OCI-LY7 (cell line): ENCODE data around the gene AFF3. TPM values are rescaled to one million over a fixed set of nuclear protein-coding genes. Genes with fewer than 3 reads are reported as not detected.

Source experiments
- BruUV-seq: library from RNA; stranded (reverse); fragments of 400-500 nt; replicated peaks from 2 replicates; lab custom pipeline; 2021; lab: Mats Ljungman, UMichigan
- CTCF ChIA-PET: fragments of 300-600 bp; sonication (Branson Sonifier 250); formaldehyde crosslinking; loops from one replicate; lab custom pipeline; 2022; ENCODE audit warnings: antibody characterized with exemption; ENCODE audit not compliant: unreplicated experiment; lab: Charles Lee
- POLR2A ChIA-PET: fragments of 300-600 bp; sonication (Branson Sonifier 250); formaldehyde crosslinking; loops from one replicate; lab custom pipeline; 2022; ENCODE audit warnings: antibody characterized with exemption; lab: Charles Lee
- DNase-seq: peaks from one replicate; pipeline ENCODE4 v3.0.0-alpha.2; 2015; ENCODE audit warnings: low spot score
- H2AFZ ChIP-seq: fragments of 200-600 bp; sonication (generic), shearing (Covaris generic); 2 replicates; pipeline ENCODE4 v1.6.1; 2014; ENCODE audit warnings: mild to moderate bottlenecking, antibody characterized with exemption, low read length, moderate library complexity
- H3K27ac ChIP-seq: fragments of 200-600 bp; sonication (generic); 2 replicates; pipeline ENCODE4 v1.5.1; 2014; ENCODE audit warnings: mixed run types, low read depth, mild to moderate bottlenecking, moderate library complexity, low read length, inconsistent platforms; ENCODE audit not compliant: poor library complexity, severe bottlenecking
- H3K36me3 ChIP-seq: fragments of 200-600 bp; sonication (generic); 2 replicates; pipeline ENCODE4 v1.6.1; 2014; ENCODE audit warnings: mild to moderate bottlenecking, antibody characterized with exemption, low read length, moderate library complexity, mixed read lengths; ENCODE audit not compliant: insufficient read depth
- H3K4me1 ChIP-seq: fragments of 200-600 bp; sonication (generic); 2 replicates; pipeline ENCODE4 v1.5.1; 2014; ENCODE audit warnings: mild to moderate bottlenecking, low read length; ENCODE audit not compliant: insufficient read depth, poor library complexity, severe bottlenecking
- H3K4me2 ChIP-seq: fragments of 200-600 bp; sonication (generic); 2 replicates; pipeline ENCODE4 v1.6.1; 2014; ENCODE audit warnings: mild to moderate bottlenecking, low read length
- H3K4me3 ChIP-seq: fragments of 200-600 bp; sonication (generic); 2 replicates; pipeline ENCODE4 v1.5.1; 2014; ENCODE audit warnings: mild to moderate bottlenecking, low read depth, low read length; ENCODE audit not compliant: poor library complexity, severe bottlenecking
- H3K79me2 ChIP-seq: fragments of 200-600 bp; sonication (generic); 2 replicates; pipeline ENCODE4 v1.6.1; 2016; ENCODE audit warnings: low read depth, mild to moderate bottlenecking, low read length, moderate library complexity, mixed read lengths; ENCODE audit not compliant: insufficient read depth
- H3K9me2 ChIP-seq: fragments of 200-600 bp; sonication (generic); 2 replicates; pipeline ENCODE4 v1.6.1; 2016; ENCODE audit warnings: mild to moderate bottlenecking, low read length, mixed read lengths; ENCODE audit not compliant: insufficient read depth
- H3K9me3 ChIP-seq: fragments of 200-600 bp; sonication (generic); 2 replicates; pipeline ENCODE4 v1.6.1; 2014; ENCODE audit warnings: mild to moderate bottlenecking, mixed run types, low read length, mixed read lengths
- H4K20me1 ChIP-seq: fragments of 200-600 bp; sonication (generic); 2 replicates; pipeline ENCODE4 v1.6.1; 2014; ENCODE audit warnings: mild to moderate bottlenecking, antibody characterized with exemption, low read length, moderate library complexity, mixed read lengths; ENCODE audit not compliant: insufficient read depth
- EZH2phosphoT487 ChIP-seq: fragments of 200-600 bp; sonication (generic); IDR thresholded peaks from 2 replicates; pipeline ENCODE4 v1.6.1; 2018; ENCODE audit warnings: low read depth, borderline replicate concordance, mild to moderate bottlenecking, mixed run types, antibody characterized with exemption, low read length, moderate library complexity, mixed read lengths
- intact Hi-C: fragments of 100-400 bp; cut with micrococcal nuclease; formaldehyde crosslinking; loops from one replicate; pipeline ENCODE4 v1.10.0; 2022; ENCODE audit not compliant: unreplicated experiment
- total RNA-seq, 2 experiments: library from RNA; depleted of rRNA in 1 of 2; stranded (reverse); fragments of >200 nt in 1 of 2; shearing (Covaris generic) in 1 of 2; gene quantifications; 2 replicates each; pipeline ENCODE4 v1.2.3, GENCODE V29; 2014 to 2022
- TF ChIP-seq, protein P1 (sequence below): fragments of 200-600 bp; sonication (generic); conservative IDR thresholded peaks from 2 replicates; pipeline ENCODE4 v1.5.1; 2014; ENCODE audit warnings: mild to moderate bottlenecking, antibody characterized with exemption, low read length, moderate library complexity, mixed read lengths

AFF3 gene
- total RNA-seq, 2 experiments from 2014 or later, result 131 to 133 TPM

DNA sequence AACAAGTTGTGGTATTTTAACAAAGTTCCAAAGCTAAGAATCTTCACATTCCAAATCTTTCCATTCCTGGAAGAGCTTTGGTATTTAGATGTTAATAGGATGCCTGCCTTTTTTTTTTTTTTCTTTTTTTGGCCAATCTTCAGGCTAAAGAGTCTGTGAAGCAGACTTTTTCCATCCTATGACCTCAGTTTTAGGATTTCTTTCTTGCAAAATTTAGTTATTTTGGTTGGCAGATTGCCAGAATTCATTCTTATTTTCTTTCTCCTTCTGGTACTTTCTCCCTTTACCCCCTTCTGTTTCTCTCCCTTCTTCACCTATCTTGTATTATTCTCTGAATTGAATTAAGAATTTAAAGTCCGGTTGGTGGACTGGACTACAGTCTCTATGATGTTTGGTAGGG, 434.8 kb downstream of the AFF3 start:
- DNase-seq, result no peak
- intact Hi-C loops, result loop anchor here (10.0 kb wide), 1 partner anchor 153 kb away; no protein-coding TSS in a partner anchor
- H2AFZ ChIP-seq, result peak overlapping the region; percentile 84; the same call in 1 of the 2 replicates
- H3K36me3 ChIP-seq, result peaks cover 31% of the 10 kb centered on the region
- ChIA-PET CTCF (no interaction called here), POLR2A (no interaction called here)
- peak overlapping the region; percentile 51 for H3K27ac ChIP-seq
- no peak for TF ChIP-seq EZH2phosphoT487
- TF ChIP-seq, protein P1, sequence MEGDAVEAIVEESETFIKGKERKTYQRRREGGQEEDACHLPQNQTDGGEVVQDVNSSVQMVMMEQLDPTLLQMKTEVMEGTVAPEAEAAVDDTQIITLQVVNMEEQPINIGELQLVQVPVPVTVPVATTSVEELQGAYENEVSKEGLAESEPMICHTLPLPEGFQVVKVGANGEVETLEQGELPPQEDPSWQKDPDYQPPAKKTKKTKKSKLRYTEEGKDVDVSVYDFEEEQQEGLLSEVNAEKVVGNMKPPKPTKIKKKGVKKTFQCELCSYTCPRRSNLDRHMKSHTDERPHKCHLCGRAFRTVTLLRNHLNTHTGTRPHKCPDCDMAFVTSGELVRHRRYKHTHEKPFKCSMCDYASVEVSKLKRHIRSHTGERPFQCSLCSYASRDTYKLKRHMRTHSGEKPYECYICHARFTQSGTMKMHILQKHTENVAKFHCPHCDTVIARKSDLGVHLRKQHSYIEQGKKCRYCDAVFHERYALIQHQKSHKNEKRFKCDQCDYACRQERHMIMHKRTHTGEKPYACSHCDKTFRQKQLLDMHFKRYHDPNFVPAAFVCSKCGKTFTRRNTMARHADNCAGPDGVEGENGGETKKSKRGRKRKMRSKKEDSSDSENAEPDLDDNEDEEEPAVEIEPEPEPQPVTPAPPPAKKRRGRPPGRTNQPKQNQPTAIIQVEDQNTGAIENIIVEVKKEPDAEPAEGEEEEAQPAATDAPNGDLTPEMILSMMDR, result no peak
- H3K9me2 ChIP-seq, result no peaks in the 10 kb centered on the region
- peaks cover 3% of the 10 kb centered on the region; the same call in 1 of the 2 replicates for H3K79me2 ChIP-seq
- no TSS peak for BruUV-seq
- peak overlapping the region; percentile 50 for H3K4me3 ChIP-seq
- H3K9me3 ChIP-seq, result no peaks in the 10 kb centered on the region
- H3K4me2 ChIP-seq, result peak overlapping the region; percentile 83
- no peaks in the 10 kb centered on the region for H4K20me1 ChIP-seq
- H3K4me1 ChIP-seq, result peaks cover 39% of the 10 kb centered on the region

DNA sequence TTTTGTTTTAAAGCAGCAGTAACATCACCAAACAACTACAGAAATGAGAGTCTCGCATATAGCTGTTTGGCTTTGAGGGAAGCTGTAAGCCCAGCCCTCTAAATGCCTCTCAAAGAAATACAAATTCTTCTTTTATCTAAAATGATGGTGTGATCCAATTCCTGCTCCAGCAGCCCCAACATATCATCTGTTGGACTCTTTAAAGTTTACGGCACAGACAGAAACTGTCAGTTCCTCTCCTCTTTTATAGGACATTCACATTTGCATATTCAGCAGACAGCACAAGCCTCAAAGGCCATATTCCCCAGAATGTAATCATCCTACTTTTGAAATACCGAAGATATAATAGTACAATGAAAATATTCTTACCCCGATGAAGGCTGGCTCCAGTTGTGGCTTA, 435.7 kb downstream of the AFF3 start:
- Histone ChIP-seq H3K27ac (peak overlapping the region; percentile 51), H2AFZ (peak overlapping the region; percentile 84; the same call in 1 of the 2 replicates), H4K20me1 (no peaks in the 10 kb centered on the region), H3K9me2 (no peaks in the 10 kb centered on the region), H3K4me3 (peak overlapping the region; percentile 50), H3K79me2 (peaks cover 3% of the 10 kb centered on the region; the same call in 1 of the 2 replicates), H3K4me2 (peak overlapping the region; percentile 83), H3K4me1 (peaks cover 44% of the 10 kb centered on the region), H3K36me3 (peaks cover 25% of the 10 kb centered on the region), H3K9me3 (no peaks in the 10 kb centered on the region)
- TF ChIP-seq, protein P1, result no peak
- TF ChIP-seq EZH2phosphoT487, result no peak
- POLR2A ChIA-PET, result no interaction called here
- CTCF ChIA-PET, result no interaction called here
- intact Hi-C loops, result loop anchor here (10.0 kb wide), 1 partner anchor 152 kb away; no protein-coding TSS in a partner anchor
- no TSS peak for BruUV-seq
- DNase-seq, result peak; percentile 51

GRCh38 chr2:99701503-99701902, 440.9 kb downstream of the AFF3 start:
- Histone ChIP-seq H3K79me2 (no peaks in the 10 kb centered on the region), H3K4me2 (no peak overlapping the region), H3K4me1 (peaks cover 26% of the 10 kb centered on the region), H3K27ac (no peak overlapping the region), H3K36me3 (peaks cover 25% of the 10 kb centered on the region), H3K9me3 (no peaks in the 10 kb centered on the region), H4K20me1 (no peaks in the 10 kb centered on the region), H3K9me2 (no peaks in the 10 kb centered on the region), H2AFZ (peak overlapping the region; percentile 22; the same call in 1 of the 2 replicates), H3K4me3 (no peak overlapping the region)
- no TSS peak for BruUV-seq
- intact Hi-C loops, result loop anchor here (10.0 kb wide), 1 partner anchor 147 kb away; no protein-coding TSS in a partner anchor
- ChIA-PET POLR2A (no interaction called here), CTCF (interaction anchor here (1.0 kb wide), 1 partner anchor 13 kb away, joined by 3 read pairs; no protein-coding TSS in a partner anchor)
- TF ChIP-seq, protein P1, result no peak
- TF ChIP-seq EZH2phosphoT487, result no peak
- no peak for DNase-seq
